Activated B cell treated with CpG ODN at 0.5 μM for 24 hours (primary cell): ENCODE data around the gene C16orf87. TPM values are rescaled to one million over a fixed set of nuclear protein-coding genes. Genes with fewer than 3 reads are reported as not detected.
"Not testable (repeated sequence)": the region's sequence is repeated elsewhere in the genome, so short reads cannot be mapped to it uniquely, and the experiment has no call there.

Experiments used
- ATAC-seq: fragments of 200-7000 bp; cut with Tn5 transposase; one replicate; pipeline ENCODE4 v1.10.0; 2021; ENCODE audit warnings: low read depth, mild to moderate bottlenecking, moderate library complexity
- CTCF ChIA-PET: fragments of 350-600 bp; sonication (Branson Sonifier 250); formaldehyde crosslinking; loops from one replicate; lab custom pipeline; 2021; ENCODE audit warnings: antibody characterized with exemption; lab: Charles Lee
- POLR2A ChIA-PET: fragments of 350-600 bp; sonication (Branson Sonifier 250); formaldehyde crosslinking; loops from one replicate; lab custom pipeline; 2021; ENCODE audit warnings: antibody characterized with exemption; lab: Charles Lee
- DNase-seq: peaks from one replicate; pipeline ENCODE4 v3.0.0; 2022
- H3K27ac Mint-ChIP-seq: one replicate; pipeline ENCODE4 v1.8.0; 2020; ENCODE audit warnings: mixed read lengths
- H3K27me3 Mint-ChIP-seq: one replicate; pipeline ENCODE4 v1.8.0; 2021; ENCODE audit warnings: mixed read lengths
- H3K36me3 Mint-ChIP-seq: one replicate; pipeline ENCODE4 v1.8.0; 2021; ENCODE audit warnings: low read depth, mixed read lengths
- H3K4me1 Mint-ChIP-seq: one replicate; pipeline ENCODE4 v1.8.0; 2021; ENCODE audit warnings: mixed read lengths
- H3K4me3 Mint-ChIP-seq: one replicate; pipeline ENCODE4 v1.8.0; 2020; ENCODE audit warnings: mild to moderate bottlenecking, mixed read lengths
- H3K9me3 Mint-ChIP-seq: one replicate; pipeline ENCODE4 v1.8.0; 2020; ENCODE audit warnings: mixed read lengths
- CTCF ChIP-seq: fragments of 200-600 bp; IDR thresholded peaks from one replicate; pipeline ENCODE4 v1.8.0; 2022; ENCODE audit warnings: antibody characterized with exemption, mild to moderate bottlenecking
- intact Hi-C: fragments of 100-400 bp; cut with micrococcal nuclease; formaldehyde crosslinking; loops from one replicate; pipeline ENCODE4 v1.15.1; 2024
- total RNA-seq: library from RNA; stranded (reverse); gene quantifications from 2 replicates; pipeline ENCODE4 v1.2.3, GENCODE V29; 2022

The C16orf87 gene
- total RNA-seq = 15.6 and 16.6 TPM in 2 replicates

- POLR2A ChIA-PET = interaction anchor here (0.6 to 4.0 kb wide), 14 partner anchors 9 to 1779 kb away, joined by 3 to 26 read pairs (median 4); partner anchors contain the start of genes ITFG1, N4BP1 and PHKB
- Mint-ChIP-seq H3K36me3 (peaks cover 7% of the 10 kb centered on the region), H3K27ac (peak within 1 kb of the TSS; percentile 95), H3K4me1 (peaks cover 68% of the 10 kb centered on the region), H3K4me3 (peak within 1 kb of the TSS; percentile 99), H3K27me3 (no peaks in the 10 kb centered on the region), H3K9me3 (no peaks in the 10 kb centered on the region)
- ATAC-seq = peak; percentile 92
- CTCF ChIA-PET = no interaction called here
- peak; percentile 90 for DNase-seq
- no peak for TF ChIP-seq CTCF
- intact Hi-C loops = loop anchor here (1.0 kb wide), 3 partner anchors 41 to 142 kb away; partner anchors contain the start of genes GPT2, ORC6 and VPS35
These were observed at the start of gene C16orf87 for GRCh38 chr16:46830902-46831647. TSS of gene C16orf87 (minus strand) at chr16:46831180. CDS start at chr16:46831149, 31 bp downstream.

GRCh38 chr16:46875243-46875642 lies 44.3 kb upstream of the C16orf87 start:
- H3K4me1 Mint-ChIP-seq = no peaks in the 10 kb centered on the region
- no peaks in the 10 kb centered on the region for H3K27me3 Mint-ChIP-seq
- TF ChIP-seq CTCF = no peak
- no peak overlapping the region for H3K4me3 Mint-ChIP-seq
- no peaks in the 10 kb centered on the region for H3K36me3 Mint-ChIP-seq
- no peak for DNase-seq
- ChIA-PET CTCF (no interaction called here), POLR2A (interaction anchor here (0.6 kb wide), 1 partner anchor 688 kb away, joined by 4 read pairs; no protein-coding TSS in a partner anchor)
- ATAC-seq = no peak
- H3K27ac Mint-ChIP-seq = no peak overlapping the region
- no peaks in the 10 kb centered on the region for H3K9me3 Mint-ChIP-seq
- intact Hi-C loops = no loop called here

- no peak for TF ChIP-seq CTCF
- Mint-ChIP-seq H3K9me3 (no peaks in the 10 kb centered on the region), H3K36me3 (no peaks in the 10 kb centered on the region), H3K27ac (no peak overlapping the region), H3K4me3 (no peak overlapping the region), H3K27me3 (no peaks in the 10 kb centered on the region), H3K4me1 (no peaks in the 10 kb centered on the region)
- no peak for DNase-seq
- intact Hi-C loops = no loop called here
- no peak for ATAC-seq
- CTCF ChIA-PET = interaction anchor here (0.8 kb wide), 1 partner anchor 19 kb away, joined by 3 read pairs; no protein-coding TSS in a partner anchor
- POLR2A ChIA-PET = no interaction called here
These were observed 42.2 kb upstream of the C16orf87 start for GRCh38 chr16:46873201-46873600.

GRCh38 chr16:46871597-46871996 lies 40.6 kb upstream of the C16orf87 start:
- no peak for TF ChIP-seq CTCF
- ChIA-PET POLR2A (no interaction called here), CTCF (no interaction called here)
- Mint-ChIP-seq H3K27me3 (no peaks in the 10 kb centered on the region), H3K4me1 (no peaks in the 10 kb centered on the region), H3K36me3 (no peaks in the 10 kb centered on the region), H3K27ac (no peak overlapping the region), H3K9me3 (no peaks in the 10 kb centered on the region), H3K4me3 (no peak overlapping the region)
- no peak for DNase-seq
- intact Hi-C loops = no loop called here
- no peak for ATAC-seq

DNA sequence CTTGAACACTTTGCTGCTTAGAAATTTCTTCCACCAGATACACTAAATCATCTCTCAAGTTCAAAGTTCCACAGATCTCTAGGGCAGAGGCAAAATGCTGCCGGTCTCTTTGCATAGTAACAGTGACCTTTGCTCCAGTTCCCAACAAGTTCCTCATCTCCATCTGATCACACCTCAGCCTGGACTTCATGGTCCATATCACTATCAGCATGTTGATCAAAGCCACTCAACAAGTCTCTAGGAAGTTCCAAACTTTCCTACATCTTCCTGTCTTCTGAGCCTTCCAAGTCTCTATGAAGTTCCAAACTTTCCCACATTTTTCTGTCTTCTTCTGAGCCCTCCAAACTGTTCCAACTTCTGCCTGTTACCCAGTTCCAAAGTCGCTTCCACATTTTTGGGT lies 37.9 kb upstream of the C16orf87 start:
- intact Hi-C loops, H3K4me1 Mint-ChIP-seq, DNase-seq, H3K9me3 Mint-ChIP-seq, H3K27me3 Mint-ChIP-seq, ATAC-seq, POLR2A ChIA-PET, H3K36me3 Mint-ChIP-seq, CTCF ChIA-PET, H3K27ac Mint-ChIP-seq, H3K4me3 Mint-ChIP-seq: not testable (repeated sequence)

- H3K4me3 Mint-ChIP-seq, H3K27ac Mint-ChIP-seq, POLR2A ChIA-PET, H3K4me1 Mint-ChIP-seq, H3K27me3 Mint-ChIP-seq, DNase-seq, ATAC-seq, intact Hi-C loops, H3K36me3 Mint-ChIP-seq, H3K9me3 Mint-ChIP-seq: not testable (repeated sequence)
- CTCF ChIA-PET = interaction anchor here (1.4 kb wide), 1 partner anchor 14 kb away, joined by 4 read pairs; no protein-coding TSS in a partner anchor
These were observed 36.5 kb upstream of the C16orf87 start for GRCh38 chr16:46867486-46867885.
